Stimulated activated CD8-positive, alpha-beta memory T cell treated with anti-CD3 and anti-CD28 coated beads, Interleukin-7, amount 100 ng/mL, for 4 hours (primary cell): ENCODE results near the gene OLFML3.

ENCODE experiments used
- DNase-seq, 2 donors: peaks; one replicate each; pipeline ENCODE4 v3.0.0-alpha.2; 2020; ENCODE audit warnings: low read depth in 2 of 2

The OLFML3 gene

DNA sequence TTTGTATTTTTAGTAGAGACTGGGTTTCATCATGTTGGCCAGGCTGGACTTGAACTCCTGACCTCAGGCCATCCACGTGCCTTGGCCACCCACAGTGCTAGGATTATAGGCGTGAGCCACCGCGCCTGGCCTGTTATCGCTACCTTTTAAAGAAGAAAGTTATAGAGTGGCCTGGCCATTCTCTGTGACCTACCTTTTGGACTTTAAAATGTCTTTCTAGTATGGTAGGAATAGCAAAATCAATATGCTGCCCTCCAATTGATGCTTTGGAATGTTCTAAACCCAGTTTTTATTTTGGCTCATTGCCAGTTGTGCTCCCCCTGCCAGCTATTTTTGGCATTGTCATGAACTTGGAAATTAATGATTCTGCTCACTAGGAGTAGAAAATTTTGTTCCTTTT, 30.3 kb upstream of the OLFML3 start:
- DNase-seq: no peak

DNA sequence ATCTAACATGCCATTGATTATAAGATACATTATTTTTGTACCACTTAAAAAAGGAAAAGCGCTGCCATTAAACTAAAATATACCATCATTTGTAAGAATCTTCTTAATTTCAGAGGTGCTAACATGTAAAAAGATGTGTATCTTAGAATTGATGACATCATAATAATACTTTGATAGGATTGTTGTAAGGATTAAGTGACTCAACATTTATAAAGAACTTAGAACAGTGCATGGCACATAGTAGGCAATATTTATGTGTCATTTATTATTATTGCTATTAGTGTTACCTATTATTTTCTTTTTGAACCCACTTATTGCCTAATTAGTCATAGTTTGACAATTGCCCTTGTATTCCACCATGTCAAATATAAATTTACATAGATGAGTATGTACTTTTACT, 28.4 kb upstream of the OLFML3 start:
- no peak for DNase-seq

DNA sequence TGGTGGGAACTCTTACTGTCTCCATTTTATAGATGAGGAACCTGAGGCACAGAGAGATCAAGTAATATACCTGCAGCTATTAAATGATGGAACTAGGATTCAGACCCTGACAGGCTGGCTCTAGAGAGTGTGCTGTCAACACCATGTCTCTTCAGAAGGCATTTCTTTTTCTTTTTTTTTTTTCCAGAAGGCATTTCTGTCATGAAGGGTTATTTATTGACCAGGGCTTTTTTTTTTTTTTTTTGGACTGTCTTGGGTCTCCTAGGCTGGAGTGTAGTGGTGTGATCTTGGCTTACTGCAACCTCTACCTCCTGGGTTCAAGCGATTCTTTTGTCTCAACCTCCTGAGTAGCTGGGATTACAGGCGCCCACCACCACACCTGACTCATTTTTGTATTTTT, 27.6 kb upstream of the OLFML3 start:
- DNase-seq: no peak

DNA sequence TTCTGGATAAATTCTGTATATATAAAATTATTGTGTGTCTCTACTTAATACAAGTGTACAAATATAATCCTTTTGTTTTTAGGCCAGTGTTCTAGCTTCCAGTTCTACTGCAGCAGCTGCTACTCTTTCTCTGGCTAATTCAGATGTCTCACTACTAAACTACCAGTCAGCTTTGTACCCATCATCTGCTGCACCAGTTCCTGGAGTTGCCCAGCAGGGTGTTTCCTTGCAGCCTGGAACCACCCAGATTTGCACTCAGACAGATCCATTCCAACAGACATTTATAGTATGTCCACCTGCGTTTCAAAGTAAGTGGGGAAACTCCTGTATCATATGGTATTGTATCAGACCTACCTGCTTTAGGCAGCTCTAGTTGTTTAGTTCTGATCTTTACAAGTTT, 21.3 kb upstream of the OLFML3 start:
- no peak for DNase-seq

DNA sequence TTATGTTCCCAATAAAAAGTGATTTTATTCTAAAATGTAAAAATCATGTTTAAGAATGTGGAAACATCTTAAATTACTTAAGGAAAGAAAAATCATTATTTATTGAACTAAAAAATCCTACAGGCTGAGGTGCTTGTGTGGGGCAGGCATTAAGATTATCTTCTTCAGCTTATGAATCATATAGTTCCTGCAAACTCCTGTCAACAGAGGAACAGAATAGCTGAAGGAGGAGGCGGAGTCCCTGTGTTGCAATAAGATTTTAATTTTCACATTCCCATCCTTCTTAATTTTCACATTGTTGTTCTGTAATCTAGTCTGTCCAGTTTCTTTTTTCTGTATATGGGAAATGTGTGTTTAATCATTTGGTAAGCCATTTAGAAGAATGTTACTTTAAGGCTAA, 20.6 kb upstream of the OLFML3 start:
- no peak for DNase-seq

DNA sequence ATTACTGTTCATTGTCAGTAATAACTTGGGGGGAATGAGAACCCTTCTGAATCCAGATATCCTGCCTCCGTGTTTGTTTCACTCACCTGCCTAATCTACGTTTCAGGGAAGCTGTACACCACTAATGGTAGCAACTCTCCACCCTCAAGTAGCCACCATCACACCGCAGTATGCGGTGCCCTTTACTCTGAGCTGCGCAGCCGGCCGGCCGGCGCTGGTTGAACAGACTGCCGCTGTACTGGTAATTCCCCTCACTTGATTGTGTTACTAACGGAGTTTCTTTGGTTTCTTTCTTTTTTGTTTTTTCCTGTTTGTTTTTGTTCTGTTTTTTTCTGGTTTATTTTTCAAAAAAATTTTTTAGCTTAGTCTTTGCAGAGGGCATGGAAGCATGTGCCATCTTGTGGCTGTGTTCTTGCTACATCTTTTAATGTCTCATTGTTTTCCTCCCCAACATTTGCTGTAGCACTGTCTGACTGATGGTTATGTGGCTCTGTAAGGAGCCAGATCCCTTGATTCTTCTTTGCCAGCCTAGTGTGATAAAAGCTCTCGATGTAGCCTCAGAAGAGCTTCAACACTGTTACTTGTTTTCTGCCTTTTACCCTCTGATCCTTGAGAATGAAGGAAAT, 15.9 kb upstream of the OLFML3 start:
- DNase-seq: no peak

DNA sequence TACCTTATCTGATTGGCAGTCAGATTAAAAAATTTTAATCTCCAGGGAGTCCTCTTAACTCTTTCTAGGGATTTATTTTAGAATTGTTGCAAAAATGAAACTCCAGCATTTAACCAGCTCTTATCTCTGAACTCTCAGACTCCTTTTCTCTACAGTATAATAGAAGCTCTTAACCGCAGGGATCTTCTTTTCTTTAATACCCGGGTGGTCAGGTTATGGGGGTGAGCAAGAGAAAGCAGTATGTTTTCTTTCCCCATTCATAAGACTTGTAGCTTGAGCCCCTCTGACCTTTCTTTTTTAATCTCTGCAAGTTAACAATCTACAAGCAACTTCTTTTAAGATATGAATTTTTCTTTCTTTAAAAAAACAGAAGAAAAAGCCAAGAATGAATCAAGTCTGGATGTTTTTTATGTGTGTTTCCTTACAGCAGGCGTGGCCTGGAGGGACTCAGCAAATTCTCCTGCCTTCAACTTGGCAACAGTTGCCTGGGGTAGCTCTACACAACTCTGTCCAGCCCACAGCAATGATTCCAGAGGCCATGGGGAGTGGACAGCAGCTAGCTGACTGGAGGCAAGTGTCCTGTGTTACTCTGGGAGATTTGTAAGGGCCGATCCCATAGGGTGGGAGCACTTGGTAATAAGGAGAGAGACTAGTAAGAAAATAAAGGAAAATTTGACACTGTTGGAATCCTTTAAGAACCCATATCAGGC, 13.4 kb upstream of the OLFML3 start:
- DNase-seq: no peak

DNA sequence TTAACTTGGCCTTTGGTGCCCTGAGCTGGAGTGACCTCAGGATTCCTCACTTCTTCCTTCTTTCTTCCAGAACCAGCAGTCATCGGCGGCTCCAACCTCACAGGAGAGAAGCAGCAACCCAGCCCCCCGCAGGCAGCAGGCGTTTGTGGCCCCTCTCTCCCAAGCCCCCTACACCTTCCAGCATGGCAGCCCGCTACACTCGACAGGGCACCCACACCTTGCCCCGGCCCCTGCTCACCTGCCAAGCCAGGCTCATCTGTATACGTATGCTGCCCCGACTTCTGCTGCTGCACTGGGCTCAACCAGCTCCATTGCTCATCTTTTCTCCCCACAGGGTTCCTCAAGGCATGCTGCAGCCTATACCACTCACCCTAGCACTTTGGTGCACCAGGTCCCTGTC, 6.3 kb upstream of the OLFML3 start:
- no peak for DNase-seq

DNA sequence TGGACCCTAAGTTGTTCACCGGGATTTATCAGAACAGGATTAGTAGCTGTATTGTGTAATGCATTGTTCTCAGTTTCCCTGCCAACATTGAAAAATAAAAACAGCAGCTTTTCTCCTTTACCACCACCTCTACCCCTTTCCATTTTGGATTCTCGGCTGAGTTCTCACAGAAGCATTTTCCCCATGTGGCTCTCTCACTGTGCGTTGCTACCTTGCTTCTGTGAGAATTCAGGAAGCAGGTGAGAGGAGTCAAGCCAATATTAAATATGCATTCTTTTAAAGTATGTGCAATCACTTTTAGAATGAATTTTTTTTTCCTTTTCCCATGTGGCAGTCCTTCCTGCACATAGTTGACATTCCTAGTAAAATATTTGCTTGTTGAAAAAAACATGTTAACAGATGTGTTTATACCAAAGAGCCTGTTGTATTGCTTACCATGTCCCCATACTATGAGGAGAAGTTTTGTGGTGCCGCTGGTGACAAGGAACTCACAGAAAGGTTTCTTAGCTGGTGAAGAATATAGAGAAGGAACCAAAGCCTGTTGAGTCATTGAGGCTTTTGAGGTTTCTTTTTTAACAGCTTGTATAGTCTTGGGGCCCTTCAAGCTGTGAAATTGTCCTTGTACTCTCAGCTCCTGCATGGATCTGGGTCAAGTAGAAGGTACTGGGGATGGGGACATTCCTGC, 3.9 kb upstream of the OLFML3 start:
- no peak for DNase-seq

DNA sequence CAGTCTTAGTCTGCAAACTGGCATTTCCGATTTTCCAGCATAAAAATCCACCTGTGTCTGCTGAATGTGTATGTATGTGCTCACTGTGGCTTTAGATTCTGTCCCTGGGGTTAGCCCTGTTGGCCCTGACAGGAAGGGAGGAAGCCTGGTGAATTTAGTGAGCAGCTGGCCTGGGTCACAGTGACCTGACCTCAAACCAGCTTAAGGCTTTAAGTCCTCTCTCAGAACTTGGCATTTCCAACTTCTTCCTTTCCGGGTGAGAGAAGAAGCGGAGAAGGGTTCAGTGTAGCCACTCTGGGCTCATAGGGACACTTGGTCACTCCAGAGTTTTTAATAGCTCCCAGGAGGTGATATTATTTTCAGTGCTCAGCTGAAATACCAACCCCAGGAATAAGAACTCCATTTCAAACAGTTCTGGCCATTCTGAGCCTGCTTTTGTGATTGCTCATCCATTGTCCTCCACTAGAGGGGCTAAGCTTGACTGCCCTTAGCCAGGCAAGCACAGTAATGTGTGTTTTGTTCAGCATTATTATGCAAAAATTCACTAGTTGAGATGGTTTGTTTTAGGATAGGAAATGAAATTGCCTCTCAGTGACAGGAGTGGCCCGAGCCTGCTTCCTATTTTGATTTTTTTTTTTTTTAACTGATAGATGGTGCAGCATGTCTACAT, 2.5 kb upstream of the OLFML3 start:
- DNase-seq: no peak

DNA sequence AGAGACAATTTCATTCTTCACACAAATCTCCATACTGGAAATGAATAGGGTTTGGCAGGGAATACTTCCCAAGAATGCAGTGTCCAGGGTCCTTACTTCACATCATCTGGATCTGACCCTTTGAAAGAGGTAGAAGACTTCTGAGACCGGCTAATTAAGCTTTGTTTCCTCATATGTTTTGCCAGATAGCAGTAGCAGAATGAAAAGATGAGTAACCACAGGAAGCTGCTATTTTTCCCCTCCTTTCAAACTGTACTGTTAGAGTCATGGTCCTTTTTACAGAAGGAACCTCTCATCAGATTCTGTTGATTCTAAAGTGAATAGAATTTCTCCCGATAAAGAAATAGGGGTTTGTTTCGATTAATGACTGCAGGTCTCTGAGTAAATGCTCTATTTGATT, 1.4 kb upstream of the OLFML3 start:
- DNase-seq: no peak

DNA sequence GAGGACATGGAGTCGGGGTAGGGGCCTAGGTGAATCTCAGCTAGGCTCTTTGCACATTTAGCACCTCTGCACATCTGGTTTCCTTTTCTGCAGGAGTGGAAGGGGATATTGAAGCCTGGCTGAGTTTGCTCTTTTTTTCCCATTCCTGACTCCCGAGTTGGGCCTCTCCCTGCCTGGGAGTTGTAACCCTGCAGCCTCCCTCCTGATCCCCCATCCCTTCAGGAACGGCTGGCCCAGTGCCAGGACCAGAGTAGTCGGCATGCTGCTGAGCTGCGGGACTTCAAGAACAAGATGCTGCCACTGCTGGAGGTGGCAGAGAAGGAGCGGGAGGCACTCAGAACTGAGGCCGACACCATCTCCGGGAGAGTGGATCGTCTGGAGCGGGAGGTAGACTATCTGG, 836 bp downstream of the OLFML3 start:
- no peak for DNase-seq

DNA sequence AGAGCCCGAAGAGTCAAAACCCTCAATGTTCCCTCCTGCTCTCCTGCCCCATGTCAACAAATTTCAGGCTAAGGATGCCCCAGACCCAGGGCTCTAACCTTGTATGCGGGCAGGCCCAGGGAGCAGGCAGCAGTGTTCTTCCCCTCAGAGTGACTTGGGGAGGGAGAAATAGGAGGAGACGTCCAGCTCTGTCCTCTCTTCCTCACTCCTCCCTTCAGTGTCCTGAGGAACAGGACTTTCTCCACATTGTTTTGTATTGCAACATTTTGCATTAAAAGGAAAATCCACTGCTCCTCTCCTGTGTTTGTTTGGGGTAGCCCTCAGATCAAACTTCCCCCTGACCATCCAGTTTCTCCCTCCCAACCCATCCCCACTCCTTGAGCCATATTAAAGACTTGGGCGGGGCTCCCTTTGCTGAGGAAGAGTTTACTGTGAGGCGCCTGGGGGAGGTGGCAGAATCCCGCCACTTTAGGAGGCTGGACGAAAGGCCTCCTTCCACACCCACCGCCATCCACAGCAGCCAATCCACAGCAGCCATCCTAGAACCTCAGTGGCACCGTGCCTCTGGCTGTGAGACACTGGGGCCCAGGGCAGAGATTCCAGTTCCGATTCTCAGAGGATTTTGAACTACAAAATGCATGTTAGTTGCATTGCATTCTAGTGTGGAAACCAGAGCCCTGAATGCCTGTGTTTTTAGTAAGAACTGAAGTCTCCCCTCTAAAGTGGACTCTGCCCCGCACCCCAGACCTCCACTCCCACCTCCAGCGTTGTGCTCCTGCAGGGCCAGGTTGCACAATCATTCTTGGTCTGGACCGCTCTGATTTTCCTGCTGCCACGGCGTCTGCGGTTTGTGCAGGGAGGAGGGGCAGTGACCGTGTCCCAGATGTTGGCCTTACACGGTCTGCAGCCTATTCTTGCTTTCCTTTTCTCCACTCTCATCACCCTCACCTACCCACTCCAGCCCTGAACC, 3.0 kb downstream of the OLFML3 start:
- no peak for DNase-seq

DNA sequence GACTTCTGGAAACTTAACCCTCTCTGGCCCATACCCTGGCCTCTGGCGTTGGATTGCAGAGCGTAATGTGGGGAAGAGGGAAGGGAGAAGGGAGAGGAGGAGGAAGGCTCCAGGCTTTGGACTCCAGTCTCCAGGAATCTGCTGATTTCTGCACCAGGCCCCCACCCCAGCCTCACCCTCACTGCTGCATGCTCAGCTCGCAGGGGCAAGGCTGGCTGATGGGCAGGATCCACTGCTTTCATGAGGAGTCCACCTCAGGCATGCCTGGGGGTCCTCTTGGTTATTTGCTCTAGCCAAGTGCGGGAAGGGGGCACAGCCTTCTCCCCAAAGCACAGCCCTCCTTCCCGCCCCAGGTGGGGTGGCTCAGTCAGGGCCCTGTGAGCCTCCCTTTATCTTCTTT, 3.7 kb downstream of the OLFML3 start:
- DNase-seq: no peak

DNA sequence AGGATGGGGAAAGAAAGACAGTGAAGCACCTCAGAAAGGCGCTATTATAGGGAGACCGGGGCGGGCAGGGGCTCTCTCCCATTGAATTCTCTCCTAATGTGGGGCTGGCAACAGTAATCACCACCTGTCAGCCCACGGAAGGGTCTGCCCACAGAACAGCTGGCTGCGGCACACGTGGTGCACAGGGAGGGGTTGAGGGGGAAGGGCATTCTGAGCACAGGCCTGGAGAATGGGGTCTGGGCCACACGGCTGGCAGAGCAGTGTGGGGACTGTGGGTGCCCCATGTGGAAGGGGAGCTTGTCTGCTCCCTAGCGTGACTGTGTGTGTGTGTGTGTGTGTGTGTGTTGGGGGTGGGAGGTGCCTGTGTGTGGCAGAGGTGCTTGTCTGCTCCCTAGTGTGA, 4.1 kb downstream of the OLFML3 start:
- no peak for DNase-seq

DNA sequence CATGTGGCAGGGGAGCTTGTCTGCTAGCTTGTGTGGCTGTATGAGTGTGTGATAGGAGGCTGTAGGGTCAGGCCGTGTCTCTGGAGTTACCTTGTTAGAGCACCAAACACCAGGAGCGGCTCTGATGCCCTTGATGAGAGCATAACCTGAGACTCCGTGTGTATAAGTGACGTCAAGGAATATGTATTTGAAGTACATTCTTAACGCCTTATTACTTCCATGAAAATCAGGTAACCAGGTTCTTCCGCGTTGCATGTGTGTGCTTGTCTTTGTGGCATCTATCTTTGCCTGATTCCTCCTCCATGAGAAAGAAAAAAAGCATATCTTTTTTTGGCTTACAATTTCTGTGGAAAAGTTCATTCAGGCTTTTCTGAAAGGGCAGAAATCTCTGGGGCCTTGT, 4.6 kb downstream of the OLFML3 start:
- DNase-seq: no peak

DNA sequence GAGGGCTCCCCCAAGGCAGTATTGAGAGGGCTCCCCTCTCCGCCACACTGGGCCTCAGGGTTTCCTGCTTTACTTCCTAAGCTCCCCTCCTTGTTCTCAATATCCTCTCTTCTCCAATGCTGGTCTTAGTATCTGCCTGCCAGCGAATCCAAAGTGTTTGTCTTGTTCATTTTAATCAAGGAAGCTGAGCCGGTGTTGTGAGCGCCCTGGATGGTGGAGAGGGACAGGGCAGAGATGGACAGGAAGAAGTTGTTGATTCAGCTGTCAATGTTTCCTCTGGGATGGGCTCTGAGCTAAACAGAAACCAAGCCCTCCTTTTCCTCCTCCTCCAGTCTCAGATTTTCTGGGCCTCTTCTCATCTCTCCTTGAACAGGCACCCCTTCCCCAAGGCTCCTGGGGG, 5.4 kb downstream of the OLFML3 start:
- no peak for DNase-seq

DNA sequence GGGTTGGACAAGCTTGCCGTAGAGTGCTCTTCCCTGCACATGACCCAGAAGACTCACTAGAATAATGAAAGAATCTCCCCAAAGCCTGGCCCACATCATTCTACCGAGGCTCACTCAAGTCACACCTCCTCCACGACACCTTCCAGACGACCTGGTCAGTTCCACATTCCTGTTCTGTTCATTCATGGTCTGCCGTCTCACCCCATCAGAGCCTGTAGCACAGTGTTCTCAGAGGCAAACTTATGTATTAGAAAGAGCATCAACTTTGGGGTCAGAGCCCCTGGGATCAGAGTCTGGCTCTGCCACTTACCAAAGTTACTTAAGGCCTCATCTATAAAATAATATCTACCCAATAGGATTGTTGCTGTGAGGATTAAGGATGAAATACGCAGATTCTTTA, 7.5 kb downstream of the OLFML3 start:
- DNase-seq: no peak

DNA sequence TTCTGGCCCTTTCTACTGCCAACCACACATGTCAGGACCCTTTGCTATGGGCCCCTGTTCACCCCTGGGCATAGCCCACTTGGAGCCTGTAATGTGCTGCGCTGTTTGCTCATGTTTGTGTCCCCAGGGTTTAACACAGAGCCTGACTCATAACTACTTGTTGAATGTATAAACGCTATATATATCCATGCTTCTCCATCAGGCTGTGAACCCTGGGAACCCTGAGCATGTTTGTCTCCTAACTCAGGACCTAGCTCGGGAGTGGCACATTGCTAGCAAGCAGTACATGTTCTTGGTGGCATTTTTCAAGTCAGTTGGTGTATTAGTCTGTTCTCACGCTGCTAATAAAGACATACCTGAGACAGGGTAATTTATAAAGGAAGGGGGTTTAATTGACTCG, 8.0 kb downstream of the OLFML3 start:
- DNase-seq: no peak

DNA sequence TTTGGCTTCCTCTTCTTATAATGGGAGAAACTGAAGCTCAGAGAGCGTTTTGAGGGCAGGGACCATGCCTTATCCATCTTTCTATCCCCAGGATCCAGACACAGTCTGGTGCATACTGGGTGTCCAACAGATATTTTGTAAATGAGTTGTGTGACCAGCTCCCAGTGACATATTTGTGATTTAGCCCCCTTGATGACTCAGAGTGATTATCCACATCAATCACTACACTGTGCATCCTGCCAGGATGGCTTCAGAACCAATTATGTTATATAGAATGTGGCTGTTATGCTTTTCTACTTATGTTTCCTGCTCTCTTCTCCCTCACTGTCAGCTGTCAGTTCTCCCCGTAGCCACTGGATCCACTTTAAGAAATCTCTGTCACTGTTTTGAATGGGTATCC, 11.3 kb downstream of the OLFML3 start:
- no peak for DNase-seq

DNA sequence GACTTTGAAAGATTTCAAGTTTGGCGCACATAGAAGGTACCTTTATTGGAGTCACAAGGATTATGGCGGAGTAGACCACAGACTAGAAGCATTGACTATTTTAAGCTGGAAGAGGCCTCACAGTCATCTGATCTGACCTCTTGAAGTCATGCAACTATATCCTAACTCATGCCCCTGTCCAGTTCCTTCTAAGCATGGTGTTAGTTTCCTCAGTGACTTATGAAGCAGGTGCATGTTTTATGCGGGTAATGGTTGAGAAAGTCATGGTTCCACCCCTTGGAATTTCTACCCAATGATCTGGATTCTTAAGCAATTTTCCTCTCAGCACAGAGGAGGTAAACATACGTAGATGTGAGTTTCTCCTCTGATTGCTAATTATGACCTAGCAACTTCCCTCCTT, 11.7 kb downstream of the OLFML3 start:
- DNase-seq: no peak
